Cardiac atrium fibroblast (primary cell): ENCODE data around the gene PCDH11X. TPM values are rescaled to one million over a fixed set of nuclear protein-coding genes. Genes with fewer than 3 reads are reported as not detected.

Source experiments
- total RNA-seq: library from RNA; depleted of rRNA; stranded (reverse); fragments of >200 nt; gene quantifications from 2 replicates; pipeline ENCODE4 v1.2.3, GENCODE V29; 2015

Gene PCDH11X
- total RNA-seq, result not detected in 2 replicates

GRCh38 chrX:91779135-91779534 lies at the start of gene PCDH11X:
Gene PCDH11X, plus strand, starts transcription at chrX:91779375. Its CDS starts 56,130 bp downstream, at chrX:91835505.

